HuH-7 (cell line): ENCODE data around the gene SMYD3.

Source experiments
- DNase-seq: peaks from one replicate; pipeline ENCODE4 v3.0.0; 2011; ENCODE audit warnings: low spot score

Gene SMYD3

DNA sequence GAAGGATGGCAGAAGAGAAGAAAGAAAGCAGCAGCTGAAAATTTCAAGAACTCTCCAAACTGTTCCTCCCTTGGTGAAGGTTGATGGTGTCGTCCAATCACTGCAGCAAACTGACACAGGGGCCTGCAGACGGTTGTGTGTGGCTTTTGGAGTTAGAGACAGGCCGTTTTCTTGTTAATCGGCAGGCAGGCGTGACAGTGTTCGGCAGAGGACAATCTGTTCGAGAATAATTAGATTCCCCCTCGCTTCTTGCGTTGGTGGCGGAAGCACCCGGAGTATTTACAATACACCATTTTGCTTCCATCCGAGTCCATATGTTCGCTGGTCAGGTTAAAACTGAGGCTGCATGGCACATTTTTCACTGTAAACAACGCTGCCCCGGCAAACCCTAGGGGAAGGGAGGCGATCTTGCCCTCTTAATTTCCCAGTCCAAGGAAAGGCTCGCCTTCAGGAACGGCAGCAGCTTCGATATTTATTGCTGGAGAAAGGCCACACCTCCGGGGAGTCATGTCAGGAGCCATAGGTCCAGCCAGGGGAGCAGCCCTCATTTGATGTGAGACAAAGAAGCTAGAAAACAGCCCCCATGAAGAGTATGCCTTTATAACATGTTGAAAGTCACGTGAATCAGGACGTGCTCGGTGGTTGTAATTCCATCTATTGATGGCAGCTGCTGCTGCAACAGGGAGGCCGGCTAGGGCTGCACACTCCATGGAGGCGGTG lies 360.1 kb downstream of the SMYD3 start:
- no peak for DNase-seq

DNA sequence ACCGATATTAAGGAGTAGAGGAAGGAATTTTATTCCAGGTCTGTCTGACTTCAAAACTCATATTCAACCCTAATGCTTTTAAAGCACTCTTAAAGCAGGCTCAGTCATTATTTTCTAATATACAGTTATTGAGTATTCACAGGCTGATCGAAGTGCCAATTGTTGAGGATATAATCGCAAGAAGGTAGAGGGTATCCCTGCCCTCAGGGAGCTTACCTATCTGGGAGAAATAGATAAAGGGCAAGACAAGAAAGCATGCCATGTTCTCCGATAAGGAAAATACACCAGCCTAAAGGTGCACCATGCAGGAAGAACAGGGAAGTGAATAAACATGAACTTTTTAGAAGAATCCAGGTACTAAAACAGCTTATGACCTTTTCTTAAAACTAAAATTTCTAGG lies 361.2 kb downstream of the SMYD3 start:
- DNase-seq = no peak

DNA sequence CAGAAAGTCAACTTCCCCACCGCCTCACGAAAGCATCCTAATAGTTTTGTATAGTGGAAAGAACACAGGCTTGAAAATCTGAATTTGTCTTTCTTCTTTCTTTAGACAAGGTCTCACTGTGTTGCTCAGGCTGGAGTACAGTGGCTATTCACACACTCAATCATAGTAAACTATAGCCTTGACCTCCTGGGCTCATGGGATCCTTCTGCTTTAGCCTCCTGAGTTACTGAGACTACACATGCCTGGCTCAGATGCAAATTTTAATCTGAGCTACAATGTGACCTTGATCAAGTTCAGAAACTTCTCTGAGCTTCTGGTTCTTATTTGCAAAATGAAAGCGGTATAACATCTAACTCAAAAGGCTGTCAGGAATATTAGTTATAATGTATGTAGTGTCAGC lies 362.1 kb downstream of the SMYD3 start:
- DNase-seq = no peak

DNA sequence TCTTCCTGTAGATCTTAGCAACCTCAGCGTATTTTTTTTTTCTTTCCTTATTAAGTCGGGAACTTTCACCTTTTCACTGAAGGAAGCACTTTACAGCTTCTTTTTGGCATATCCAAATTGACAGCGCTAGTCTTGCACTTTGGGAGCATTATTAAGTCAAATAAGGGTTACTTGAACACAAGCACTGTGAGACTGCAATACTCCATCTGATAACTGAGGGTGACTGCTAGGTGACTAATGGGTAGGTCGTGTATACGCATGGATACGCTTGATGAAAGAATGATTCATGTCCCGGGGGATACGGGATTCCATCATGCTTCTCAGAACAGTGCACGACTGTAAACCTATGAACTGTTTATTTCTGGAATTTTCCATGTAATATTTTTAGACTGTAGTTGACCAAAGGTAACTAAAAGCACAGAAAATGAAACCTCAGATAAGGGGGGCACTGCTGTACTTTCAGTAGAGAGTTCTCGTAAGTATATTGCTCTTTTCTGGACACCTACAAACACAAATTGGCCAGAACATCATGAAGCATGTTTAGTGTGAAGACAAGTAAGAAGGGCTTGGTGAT lies 364.7 kb downstream of the SMYD3 start:
- no peak for DNase-seq

DNA sequence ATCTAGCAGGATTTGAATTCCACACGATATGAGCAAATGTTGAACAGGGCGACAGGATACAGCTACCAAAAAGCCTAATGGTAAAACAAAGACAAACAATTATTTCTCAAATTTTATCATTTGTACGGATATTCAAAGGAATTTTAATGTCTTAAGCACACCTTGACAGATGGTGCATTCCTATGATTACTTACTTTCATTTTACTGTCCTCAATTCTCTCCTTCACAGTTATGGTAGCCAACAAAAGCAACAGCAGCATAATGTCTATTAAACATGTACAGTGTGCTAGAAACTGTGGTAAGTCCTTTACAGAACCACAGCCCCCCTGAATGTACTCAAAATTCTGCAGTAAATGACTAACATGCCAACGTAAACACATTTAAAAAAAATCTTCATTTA lies 365.8 kb downstream of the SMYD3 start:
- DNase-seq = no peak

DNA sequence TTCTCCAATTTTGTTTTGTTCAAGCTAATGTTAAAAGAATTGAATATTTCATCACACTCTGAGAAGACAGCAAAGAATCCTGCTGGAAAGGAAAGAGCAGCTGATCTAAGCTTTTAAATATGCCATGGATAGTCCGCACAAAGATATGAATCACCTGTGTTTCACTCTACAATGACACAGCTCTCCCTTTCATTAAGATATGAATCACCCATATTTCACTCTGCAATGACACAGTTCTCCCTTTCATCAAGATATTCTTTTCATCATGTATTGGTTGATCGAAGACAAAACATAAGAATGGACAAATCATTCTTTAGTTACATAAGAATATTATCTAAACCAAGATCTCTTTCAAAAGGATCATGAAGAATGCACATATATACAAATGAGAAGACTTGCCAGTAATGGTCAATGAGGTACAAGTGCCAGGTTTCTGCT lies 367.3 kb downstream of the SMYD3 start:
- no peak for DNase-seq

DNA sequence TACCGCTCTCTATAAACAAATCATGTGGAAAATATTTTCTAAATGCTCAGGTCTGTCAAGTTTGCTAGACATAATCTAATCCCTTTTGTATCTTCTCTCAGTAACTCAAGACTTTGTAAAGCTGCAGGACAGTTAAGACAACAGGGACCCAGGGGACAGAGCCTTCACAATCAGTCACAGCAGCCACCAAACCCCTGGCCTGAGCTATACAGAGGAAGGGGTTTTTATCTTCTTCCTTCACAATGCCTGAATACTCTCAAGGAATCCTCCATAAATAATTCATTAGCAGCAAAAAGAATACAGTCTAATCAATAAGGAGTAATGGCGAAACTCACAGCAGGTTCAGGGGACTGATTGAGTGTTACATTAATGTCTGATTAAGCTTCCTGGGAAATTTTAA lies 368.3 kb downstream of the SMYD3 start:
- no peak for DNase-seq

DNA sequence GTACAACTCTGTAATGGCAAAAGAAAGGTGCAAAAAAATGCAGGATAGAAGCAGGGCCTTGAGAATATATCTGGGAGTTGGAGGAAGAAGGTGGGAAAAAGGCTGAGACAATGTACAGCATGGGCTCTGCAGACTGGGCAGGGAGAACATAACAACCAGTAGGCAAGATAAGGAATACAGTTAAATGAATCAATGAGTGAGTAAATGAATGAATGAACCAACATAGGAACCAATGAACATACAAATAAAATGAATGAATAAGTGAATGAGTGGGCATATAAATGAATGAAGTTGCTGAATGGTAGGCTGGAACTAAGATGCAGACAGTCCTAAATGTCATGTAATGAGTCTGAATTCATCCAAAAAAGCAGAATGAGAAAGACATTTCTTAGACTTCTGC lies 370.6 kb downstream of the SMYD3 start:
- no peak for DNase-seq

DNA sequence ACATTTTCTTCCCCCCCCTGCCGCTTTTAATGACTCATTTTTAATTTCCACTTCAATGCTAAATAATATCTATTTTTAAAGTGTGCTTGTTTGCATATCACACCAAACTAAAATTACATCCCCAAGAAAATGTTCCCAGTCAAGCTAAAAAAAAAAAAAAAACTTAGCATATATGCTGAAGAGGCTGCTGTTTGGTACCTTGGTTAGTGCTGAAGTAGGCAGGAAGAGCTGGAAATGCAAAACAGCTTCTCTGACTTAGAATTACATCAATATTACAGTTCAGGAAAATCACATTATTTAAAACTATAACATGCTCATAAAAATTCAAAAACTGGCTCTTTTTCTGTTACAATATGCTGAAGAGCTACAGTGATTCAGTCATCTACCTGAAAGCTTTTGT lies 372.3 kb downstream of the SMYD3 start:
- DNase-seq = no peak

DNA sequence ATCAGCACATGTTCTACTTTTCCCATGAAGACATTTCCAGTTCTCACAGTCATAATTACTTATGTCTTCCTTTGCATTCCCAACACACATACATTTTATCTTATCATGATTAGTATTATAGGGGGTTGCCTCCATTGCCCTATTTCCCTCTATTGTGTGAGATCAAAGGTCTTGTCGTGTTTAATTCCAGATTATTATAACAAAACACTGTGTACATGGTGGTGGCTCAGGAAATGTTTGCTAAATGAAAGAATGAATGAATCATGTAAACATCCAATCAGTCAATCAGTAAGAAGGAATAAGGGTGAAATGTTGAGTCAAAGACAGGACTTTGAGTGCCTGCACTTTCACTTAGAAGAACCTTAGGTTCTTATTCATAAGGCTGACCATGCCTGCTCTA lies 376.0 kb downstream of the SMYD3 start:
- no peak for DNase-seq

DNA sequence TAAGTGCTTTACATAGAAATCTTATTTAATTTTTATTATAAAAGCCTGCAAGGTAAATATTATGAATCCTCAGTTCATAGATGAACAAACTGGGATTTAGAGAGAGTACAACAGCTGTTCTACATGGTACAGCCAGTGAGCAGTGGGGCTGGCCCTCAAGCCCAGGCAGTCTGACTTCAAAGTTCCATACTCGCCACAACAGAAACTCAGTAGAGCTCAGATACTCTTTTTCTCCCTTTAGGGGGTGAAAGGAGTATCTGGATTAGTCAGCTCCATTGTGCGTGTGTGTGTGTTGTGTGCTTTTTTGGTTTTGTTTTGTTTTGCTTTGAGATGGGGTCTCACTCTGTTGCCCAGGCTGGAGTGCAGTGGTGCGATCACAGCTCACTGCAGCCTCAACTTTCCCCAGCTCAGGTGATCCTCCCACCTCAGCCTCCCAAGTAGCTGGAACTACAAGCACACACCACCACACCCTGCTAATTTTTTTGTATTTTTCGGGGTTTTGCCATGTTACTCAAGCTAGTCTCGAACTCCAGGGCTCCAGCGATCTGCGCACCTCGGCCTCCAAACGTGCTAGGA lies 378.5 kb downstream of the SMYD3 start:
- DNase-seq = no peak

DNA sequence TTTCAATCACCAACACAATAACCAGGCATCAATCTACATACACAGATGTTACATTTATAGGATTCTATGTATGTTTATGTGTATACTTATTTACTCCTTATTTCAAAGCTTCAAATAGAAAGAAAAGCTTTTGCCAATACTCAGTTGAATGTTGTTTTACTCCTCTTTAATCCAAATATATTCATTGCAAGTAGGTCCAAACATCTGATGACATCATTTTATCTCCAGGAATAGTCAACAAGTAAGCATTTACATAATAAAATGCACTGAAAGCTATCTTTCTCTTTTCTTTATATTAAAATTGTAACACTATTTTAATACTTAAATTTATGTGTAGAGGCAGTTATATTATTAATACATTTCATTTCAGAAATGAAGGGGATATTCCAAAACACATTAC lies 380.5 kb downstream of the SMYD3 start:
- DNase-seq = no peak

DNA sequence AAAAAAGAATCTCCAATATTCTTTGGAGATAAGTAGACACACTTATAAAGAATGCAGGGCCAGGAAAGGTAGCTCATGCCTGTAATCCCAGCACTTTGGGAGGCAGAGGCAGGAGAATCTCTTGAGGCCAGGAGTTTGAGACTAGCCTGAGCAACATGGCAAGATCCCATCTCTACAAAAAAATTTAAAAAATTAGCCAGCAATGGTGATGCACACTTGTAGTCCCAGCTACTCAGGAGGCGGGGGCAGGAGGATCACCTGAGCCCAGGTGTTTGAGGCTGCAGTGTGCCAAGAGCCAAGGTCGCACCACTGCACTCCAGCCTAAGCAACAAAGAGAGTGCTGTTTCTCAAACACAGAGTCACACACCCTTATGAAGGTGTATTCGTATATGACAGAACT lies 385.0 kb downstream of the SMYD3 start:
- no peak for DNase-seq

DNA sequence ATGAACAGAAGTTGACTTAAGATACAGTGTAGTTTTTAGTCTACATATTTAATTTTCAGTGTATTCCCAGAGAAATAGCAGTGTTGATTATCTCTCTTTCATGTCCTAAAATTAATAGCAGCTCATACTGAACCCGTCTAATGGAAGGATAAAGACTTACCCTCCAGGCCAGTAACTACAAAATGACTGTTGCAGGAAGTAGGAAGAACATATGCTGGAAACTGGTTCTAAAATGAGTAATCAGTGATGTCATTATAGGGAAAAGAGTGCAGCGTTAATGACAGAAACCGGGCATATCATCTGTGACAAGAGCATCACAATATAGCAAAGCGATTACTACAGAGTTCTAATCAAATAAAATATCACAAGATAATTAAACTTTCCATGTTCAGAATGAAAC lies 385.5 kb downstream of the SMYD3 start:
- DNase-seq = no peak

DNA sequence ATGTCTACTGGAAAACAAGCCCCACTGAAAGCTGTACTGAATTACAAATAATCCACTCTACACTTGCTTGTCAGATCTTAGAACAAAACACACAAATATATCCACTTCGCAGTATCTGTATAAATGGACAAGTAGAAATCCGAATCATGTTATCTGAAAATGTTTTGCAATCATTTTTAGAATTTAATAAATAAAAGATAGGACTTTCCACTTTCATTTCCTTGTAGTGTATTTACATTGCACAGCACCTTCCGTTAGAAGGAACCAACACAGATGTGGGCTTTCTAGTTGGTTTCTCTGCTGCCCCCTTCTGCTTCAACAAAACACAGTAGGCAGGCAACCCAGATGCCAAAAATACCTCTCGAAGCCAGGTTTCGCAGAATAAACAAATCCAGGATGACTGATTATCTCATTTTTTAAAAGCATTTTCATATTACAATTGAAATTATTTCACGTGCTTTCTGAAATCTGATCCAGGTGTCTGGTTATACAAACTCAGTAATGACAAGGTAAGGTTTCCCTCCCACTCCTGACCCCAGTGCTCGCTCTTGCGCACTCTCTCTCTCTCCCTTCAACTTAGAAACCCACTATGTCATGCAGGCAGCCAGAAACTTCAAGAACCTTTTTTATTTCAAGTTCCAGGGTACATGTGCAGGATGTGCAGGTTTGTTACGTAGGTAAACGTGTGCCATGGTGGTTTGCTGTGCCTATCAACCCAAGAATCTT lies 389.9 kb downstream of the SMYD3 start:
- peak; percentile 39 for DNase-seq

DNA sequence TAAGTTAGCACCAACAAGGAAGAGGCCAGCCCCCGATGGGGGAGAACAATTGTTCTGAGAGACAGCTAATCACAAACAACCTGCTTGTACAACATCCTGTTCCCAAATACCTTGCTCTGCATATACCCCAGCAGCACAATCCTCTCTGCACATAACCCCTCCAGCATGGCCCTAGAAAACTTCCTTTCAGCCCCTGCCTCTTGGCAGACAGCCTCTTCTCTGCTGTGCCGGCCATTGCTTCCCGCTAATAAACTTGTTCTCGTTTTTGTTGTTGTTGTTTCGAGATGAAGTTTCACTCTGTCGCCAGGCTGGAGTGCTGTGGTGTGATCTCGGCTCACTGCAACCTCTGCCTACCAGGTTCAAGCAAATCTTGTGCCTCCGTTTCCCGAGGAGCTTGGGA lies 392.7 kb downstream of the SMYD3 start:
- DNase-seq = no peak

DNA sequence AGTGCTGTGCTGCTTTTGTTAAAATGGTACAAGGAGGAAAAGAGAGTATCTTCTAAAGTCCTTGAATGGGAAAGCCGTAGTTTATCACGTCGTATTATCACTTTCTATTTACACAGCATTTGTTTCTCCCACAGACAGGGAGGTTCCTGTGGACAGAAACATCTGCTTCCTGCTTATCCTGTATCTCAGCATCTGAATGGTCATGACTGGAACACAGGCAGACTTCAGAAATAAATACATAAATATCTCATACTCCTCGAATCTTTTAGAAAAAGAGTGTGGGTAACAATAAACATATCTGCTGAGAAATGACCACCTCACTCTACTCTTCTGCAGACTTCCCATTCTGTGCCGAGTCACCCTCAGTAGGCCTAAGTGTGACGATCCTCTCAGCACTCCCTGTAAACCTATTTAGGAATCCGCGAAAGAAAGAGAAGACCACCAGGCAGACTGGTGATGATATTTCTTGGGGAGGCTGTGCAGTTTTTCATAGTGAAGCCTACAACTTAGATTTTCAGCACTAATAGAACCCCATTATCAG lies 393.5 kb downstream of the SMYD3 start:
- no peak for DNase-seq

DNA sequence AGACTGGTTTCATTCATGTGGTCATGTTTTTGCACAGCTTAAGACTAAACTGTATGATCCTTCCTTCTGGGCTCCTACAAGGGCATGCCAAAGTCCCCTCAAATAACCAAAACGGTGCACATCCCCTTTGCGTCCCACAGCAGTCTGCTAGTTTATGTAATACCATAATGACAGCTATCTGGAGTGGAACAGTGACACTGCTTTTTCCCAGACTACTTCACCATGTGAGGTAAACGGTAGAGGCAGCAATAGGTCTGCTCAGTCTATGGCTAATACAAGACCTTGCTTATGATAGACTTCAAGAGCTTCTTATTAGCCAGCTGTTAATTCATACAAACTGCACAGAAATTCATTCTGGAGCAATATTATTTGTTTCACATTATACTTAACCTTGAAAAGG lies 395.5 kb downstream of the SMYD3 start:
- no peak for DNase-seq

DNA sequence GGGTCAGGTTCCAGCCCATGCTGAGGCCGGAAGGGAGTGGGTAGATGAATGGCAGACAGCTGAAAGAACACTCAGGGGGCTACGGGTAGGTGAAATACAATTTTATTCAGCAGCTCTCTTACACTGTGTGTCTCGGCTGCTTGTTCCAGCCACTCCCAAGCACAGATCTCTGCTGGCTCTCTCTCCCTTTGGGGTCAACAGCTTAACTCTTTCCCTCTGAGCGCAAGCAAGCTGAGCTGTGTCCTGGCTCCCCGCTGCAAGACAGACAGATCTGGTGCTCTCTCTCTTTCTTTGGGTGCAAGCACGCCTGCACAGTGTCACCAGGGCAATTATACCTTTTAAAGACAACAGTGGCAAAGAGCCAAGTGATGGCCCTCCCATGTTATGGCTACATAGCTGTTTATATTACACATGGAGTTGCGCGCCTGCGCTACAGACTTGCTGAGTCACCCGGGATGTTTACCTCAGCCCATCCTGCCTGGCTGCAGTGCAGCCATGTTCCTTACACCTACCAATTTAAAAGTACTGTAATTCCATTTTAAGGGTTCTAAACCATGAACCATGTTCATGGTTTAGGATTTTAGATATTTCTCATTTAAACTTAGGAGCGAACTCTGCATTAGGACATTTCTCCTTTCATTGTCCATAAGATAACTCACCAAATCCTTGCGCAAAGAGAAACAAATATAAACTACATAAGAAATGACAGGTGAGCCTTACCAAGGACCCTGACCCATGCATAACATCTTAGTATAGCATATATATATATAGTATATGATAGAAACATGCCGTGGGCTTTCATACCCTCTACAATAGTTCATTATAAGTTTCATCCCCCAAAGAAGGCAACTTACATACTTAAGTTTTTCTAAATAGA lies 396.5 kb downstream of the SMYD3 start:
- DNase-seq = no peak

DNA sequence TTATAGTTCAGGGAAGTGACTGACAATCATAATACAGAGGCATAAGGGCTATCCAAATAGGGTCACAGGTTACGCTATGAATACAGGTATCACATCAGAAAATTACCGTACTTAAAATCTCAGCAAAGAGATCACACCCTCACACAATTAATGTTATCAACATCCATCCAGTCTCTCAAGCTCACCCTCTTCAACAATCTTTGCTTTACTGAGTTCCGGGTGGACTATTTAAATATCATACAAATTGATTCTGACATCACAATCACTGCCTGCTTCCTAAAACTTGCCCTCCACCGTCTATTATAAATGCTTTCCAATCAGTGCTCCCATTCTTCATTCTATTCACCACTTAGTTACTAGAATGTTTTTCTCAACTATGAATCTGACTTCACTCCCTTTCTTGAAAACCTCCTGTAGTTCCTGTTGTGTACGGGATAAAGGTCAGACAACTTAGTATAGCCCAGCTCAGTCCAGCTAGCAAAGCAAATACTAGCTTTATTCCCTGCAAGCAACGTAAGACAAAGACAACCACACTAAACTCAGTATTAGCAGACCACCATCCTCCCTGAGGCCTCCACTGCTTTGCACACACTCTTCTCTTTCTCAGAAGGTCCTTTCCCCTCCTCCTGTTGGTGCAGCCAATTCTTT lies 398.7 kb downstream of the SMYD3 start:
- DNase-seq = no peak

DNA sequence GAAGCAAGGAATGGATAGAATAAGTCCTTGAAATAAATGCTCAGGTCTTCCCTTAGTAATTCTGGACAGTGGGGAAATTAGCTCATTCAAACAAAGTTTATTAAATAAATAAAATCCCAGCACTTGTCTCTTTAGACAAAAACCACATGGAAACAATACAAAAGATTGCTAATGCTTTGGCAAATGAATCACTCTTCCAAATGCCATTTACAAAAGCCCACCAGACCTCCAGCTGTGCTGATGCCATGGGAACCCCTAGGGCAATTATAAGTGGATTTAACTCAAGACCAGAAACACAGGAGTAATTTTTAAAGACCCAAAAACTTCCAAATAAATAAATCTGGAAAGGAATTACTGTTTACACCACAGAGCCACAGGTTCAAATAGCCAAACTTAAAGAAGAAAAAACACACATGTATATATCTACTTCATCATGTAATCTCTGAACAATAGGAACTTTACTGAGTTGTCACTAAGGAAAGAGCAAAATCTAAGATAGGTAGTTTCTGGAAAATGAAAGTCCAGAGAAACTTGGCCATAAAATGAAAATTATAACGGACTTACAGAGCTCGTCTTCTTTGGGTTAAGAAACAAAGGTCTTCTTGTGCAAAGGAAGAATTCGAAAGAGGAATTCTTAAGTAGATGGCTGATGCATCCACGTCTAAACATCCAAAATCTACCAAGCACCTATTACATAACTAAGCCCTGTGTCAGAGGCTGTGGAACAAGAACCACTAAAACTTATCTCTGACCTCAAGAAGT lies 399.4 kb downstream of the SMYD3 start:
- no peak for DNase-seq
